CD14-positive monocyte (primary cell): ENCODE measurements around the gene CCNJL. TPM values are rescaled to one million over a fixed set of nuclear protein-coding genes. Genes with fewer than 3 reads are reported as not detected.
"Not testable (repeated sequence)": the region's sequence is repeated elsewhere in the genome, so short reads cannot be mapped to it uniquely, and the experiment has no call there.

ENCODE experiments used
- DNase-seq, 3 donors: peaks; one replicate each; pipeline ENCODE4 v3.0.0-alpha.2; 2011 to 2022
- H2AFZ ChIP-seq: 2 replicates; pipeline ENCODE4 v1.6.0; 2012; ENCODE audit warnings: mild to moderate bottlenecking, low read depth, low read length, inconsistent platforms; ENCODE audit not compliant: insufficient read depth, poor library complexity, severe bottlenecking
- H3K27ac ChIP-seq, 2 donors: 1 replicate in 1 of 2; 2 replicates in 1 of 2; pipeline ENCODE4 v1.5.1; 2012 to 2013; ENCODE audit warnings: low read length in 2 of 2, control low read depth in 1 of 2, inconsistent platforms in 1 of 2, low read depth in 1 of 2, mild to moderate bottlenecking in 1 of 2
- H3K27me3 ChIP-seq, 2 donors: one replicate each; pipeline versions ENCODE4 v1.6.0 to v1.6.1; 2011 to 2013; ENCODE audit warnings: low read length in 2 of 2; ENCODE audit not compliant: control insufficient read depth in 2 of 2, insufficient read depth in 2 of 2
- H3K36me3 ChIP-seq, 2 donors: replicated peaks in 1 of 2; 1 replicate in 1 of 2; 2 replicates in 1 of 2; pipeline versions ENCODE4 v1.5.1 to v1.6.1; 2012 to 2013; ENCODE audit warnings: low read length in 2 of 2, control low read depth in 1 of 2, inconsistent platforms in 1 of 2, mild to moderate bottlenecking in 1 of 2; ENCODE audit not compliant: insufficient read depth in 2 of 2, control insufficient read depth in 1 of 2
- H3K4me1 ChIP-seq, 2 donors: 1 replicate in 1 of 2; 2 replicates in 1 of 2; pipeline versions ENCODE4 v1.5.1 to v1.6.1; 2012 to 2013; ENCODE audit warnings: low read length in 2 of 2, control low read depth in 1 of 2, inconsistent platforms in 1 of 2, mild to moderate bottlenecking in 1 of 2, moderate library complexity in 1 of 2; ENCODE audit not compliant: insufficient read depth in 2 of 2, control insufficient read depth in 1 of 2
- H3K4me2 ChIP-seq: replicated peaks from 2 replicates; pipeline ENCODE3; 2012; ENCODE audit warnings: low read length, moderate library complexity, mild to moderate bottlenecking; ENCODE audit not compliant: poor library complexity, severe bottlenecking; ENCODE audit errors: extremely low read depth
- H3K4me3 ChIP-seq, 3 experiments: fragments of 200-600 bp in 1 of 3; sonication (generic) in 1 of 3; replicated peaks in 1 of 3; 1 replicate in 2 of 3; 2 replicates in 1 of 3; pipeline ENCODE4 v1.5.1; 2011 to 2013; ENCODE audit warnings: low read length in 3 of 3, mild to moderate bottlenecking in 3 of 3, control low read depth in 2 of 3, low read depth in 2 of 3, inconsistent platforms in 1 of 3, moderate library complexity in 1 of 3
- H3K79me2 ChIP-seq: 2 replicates; pipeline ENCODE4 v1.6.0; 2012; ENCODE audit warnings: mild to moderate bottlenecking, control low read depth, inconsistent platforms, low read length, moderate library complexity; ENCODE audit not compliant: insufficient read depth
- H3K9ac ChIP-seq: 2 replicates; pipeline ENCODE4 v1.6.0; 2017; ENCODE audit warnings: low read length, mild to moderate bottlenecking; ENCODE audit not compliant: insufficient read depth, poor library complexity, severe bottlenecking
- H3K9me3 ChIP-seq, 2 donors: replicated peaks in 1 of 2; 1 replicate in 1 of 2; 2 replicates in 1 of 2; pipeline versions ENCODE4 v1.5.1 to v1.6.1; 2012 to 2013; ENCODE audit warnings: low read length in 2 of 2, control low read depth in 1 of 2; ENCODE audit not compliant: control insufficient read depth in 1 of 2, insufficient read depth in 1 of 2
- H4K20me1 ChIP-seq: 2 replicates; pipeline ENCODE4 v1.6.0; 2012; ENCODE audit warnings: mild to moderate bottlenecking, low read length, control low read depth, moderate library complexity; ENCODE audit not compliant: insufficient read depth
- H3K27ac Mint-ChIP-seq, 7 donors: one replicate each; pipeline ENCODE4 v1.8.0; 2020; ENCODE audit warnings: mild to moderate bottlenecking in 7 of 7, mixed read lengths in 7 of 7, moderate library complexity in 6 of 7, inconsistent platforms in 2 of 7
- H3K27me3 Mint-ChIP-seq, 3 donors: one replicate each; pipeline ENCODE4 v1.8.0; 2021 to 2022; ENCODE audit warnings: low read depth in 3 of 3, mild to moderate bottlenecking in 3 of 3, mixed read lengths in 3 of 3, moderate library complexity in 3 of 3, inconsistent platforms in 1 of 3
- H3K36me3 Mint-ChIP-seq, 2 donors: one replicate each; pipeline ENCODE4 v1.8.0; 2020; ENCODE audit warnings: mixed read lengths in 2 of 2, inconsistent platforms in 1 of 2, mild to moderate bottlenecking in 1 of 2
- H3K4me1 Mint-ChIP-seq: one replicate; pipeline ENCODE4 v1.8.0; 2020; ENCODE audit warnings: mild to moderate bottlenecking, mixed read lengths
- H3K4me3 Mint-ChIP-seq, 2 donors: one replicate each; pipeline ENCODE4 v1.8.0; 2020; ENCODE audit warnings: mild to moderate bottlenecking in 2 of 2, mixed read lengths in 2 of 2, moderate library complexity in 1 of 2
- H3K9me3 Mint-ChIP-seq, 7 donors: one replicate each; pipeline ENCODE4 v1.8.0; 2020 to 2022; ENCODE audit warnings: mixed read lengths in 7 of 7, mild to moderate bottlenecking in 6 of 7, moderate library complexity in 6 of 7, inconsistent platforms in 2 of 7
- WGBS: methylation state at CpG from one replicate; pipeline ENCODE4 v1.1.5; 2013; ENCODE audit warnings: missing lambda C conversion rate; ENCODE audit not compliant: insufficient coverage; 5-methylcytosine and 5-hydroxymethylcytosine counted together
- intact Hi-C, 2 donors: fragments of 100-400 bp; cut with micrococcal nuclease; formaldehyde crosslinking; loops; one replicate each; pipeline versions ENCODE4 v1.15.0 to v1.15.1; 2023
- polyA plus RNA-seq, 3 donors: library from polyadenylated mRNA; depleted of rRNA in 1 of 3; unstranded in 2 of 3; stranded (reverse) in 1 of 3; fragments of 300-500 nt in 2 of 3; fragments of >200 nt in 1 of 3; fragmentation: Illumina TruSeq in 2 of 3; gene quantifications; 1 replicate in 2 of 3; 2 replicates in 1 of 3; pipeline ENCODE4 v1.2.3, GENCODE V29; 2012 to 2021
- TF ChIP-seq, protein P1 (sequence below): fragments of 200-600 bp; IDR thresholded peaks from one replicate; pipeline ENCODE4 v1.8.0; 2022; ENCODE audit warnings: antibody characterized with exemption, mild to moderate bottlenecking

CCNJL gene
- polyA plus RNA-seq, 3 donors = 0.03 TPM; not detected in 2

DNA sequence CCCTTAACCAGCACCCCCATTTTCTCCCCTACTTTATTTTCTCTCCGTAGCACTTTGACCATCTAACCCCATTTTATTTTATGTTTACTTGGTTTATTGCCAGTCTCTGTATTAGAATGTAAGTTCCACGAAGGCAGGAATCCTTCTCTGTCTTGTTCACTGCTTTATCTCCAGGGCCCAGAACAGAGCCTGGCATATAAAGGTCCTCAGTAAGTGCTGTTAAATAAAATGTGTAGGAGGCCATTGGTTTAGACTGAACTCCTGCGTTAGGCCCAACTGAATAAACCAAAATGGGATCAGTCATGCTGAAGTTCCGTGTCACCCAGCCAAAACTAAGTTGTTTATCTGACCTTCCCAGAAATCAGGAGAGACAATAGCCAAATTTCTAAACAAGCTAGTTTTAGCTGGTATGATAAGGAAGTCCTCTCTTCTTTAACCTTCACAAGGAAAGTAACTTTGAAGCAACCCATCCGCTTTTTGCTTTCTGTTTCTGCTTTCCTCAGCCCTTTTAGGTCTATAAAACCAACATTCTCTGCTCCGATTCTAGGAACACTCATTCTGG, 29.0 kb upstream of the CCNJL start:
- no peaks in the 10 kb centered on the region for H3K9me3 ChIP-seq
- DNase-seq = no peak
- Mint-ChIP-seq H3K27me3 (peaks cover 0 to 6% (median 4%) of the 10 kb centered on the region in 3 donors), H3K36me3 (no peaks in the 10 kb centered on the region), H3K27ac (no peak overlapping the region), H3K9me3 (peaks cover 0 to 3% (median 0%) of the 10 kb centered on the region in 7 donors), H3K4me3 (no peak overlapping the region), H3K4me1 (peaks cover 2% of the 10 kb centered on the region)
- intact Hi-C loops = loop anchor here in 1 of 2 donors (10.0 kb wide), 1 partner anchor 97 kb away; no protein-coding TSS in a partner anchor
- H3K4me2 ChIP-seq = no peak overlapping the region
- no peak overlapping the region for H3K9ac ChIP-seq
- no peak overlapping the region for H3K4me3 ChIP-seq
- TF ChIP-seq, protein P1, sequence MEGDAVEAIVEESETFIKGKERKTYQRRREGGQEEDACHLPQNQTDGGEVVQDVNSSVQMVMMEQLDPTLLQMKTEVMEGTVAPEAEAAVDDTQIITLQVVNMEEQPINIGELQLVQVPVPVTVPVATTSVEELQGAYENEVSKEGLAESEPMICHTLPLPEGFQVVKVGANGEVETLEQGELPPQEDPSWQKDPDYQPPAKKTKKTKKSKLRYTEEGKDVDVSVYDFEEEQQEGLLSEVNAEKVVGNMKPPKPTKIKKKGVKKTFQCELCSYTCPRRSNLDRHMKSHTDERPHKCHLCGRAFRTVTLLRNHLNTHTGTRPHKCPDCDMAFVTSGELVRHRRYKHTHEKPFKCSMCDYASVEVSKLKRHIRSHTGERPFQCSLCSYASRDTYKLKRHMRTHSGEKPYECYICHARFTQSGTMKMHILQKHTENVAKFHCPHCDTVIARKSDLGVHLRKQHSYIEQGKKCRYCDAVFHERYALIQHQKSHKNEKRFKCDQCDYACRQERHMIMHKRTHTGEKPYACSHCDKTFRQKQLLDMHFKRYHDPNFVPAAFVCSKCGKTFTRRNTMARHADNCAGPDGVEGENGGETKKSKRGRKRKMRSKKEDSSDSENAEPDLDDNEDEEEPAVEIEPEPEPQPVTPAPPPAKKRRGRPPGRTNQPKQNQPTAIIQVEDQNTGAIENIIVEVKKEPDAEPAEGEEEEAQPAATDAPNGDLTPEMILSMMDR = no peak
- H3K36me3 ChIP-seq = no peaks in the 10 kb centered on the region
- H4K20me1 ChIP-seq = no peaks in the 10 kb centered on the region
- H3K27me3 ChIP-seq = no peaks in the 10 kb centered on the region
- no peak overlapping the region for H3K27ac ChIP-seq
- no peaks in the 10 kb centered on the region for H3K79me2 ChIP-seq
- H3K4me1 ChIP-seq = no peaks in the 10 kb centered on the region
- no peak overlapping the region for H2AFZ ChIP-seq
- no CpG with 5 or more reads among the region's 6 CpGs for WGBS

DNA sequence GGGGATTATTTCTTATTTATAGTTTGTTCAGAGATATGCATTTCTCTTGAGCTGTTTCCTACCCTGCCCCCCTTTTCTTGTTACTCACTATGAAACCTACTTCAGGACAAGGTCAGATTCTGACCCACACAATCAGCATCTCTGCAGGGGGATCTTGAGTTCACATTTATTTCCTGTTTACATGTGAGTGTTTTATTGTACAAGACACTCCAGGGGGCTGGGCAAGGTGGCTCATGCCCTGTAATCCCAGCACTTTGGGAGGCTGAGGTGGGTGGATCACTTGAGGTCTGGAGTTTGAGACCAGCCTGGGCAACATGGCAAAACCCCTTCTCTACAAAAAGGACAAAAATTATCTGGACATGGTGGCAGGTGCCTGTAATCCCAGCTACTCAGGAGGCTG, 28.1 kb upstream of the CCNJL start:
- H3K79me2 ChIP-seq, H3K9ac ChIP-seq, H3K27me3 ChIP-seq, H3K4me1 Mint-ChIP-seq, DNase-seq, H3K4me3 Mint-ChIP-seq, H3K27me3 Mint-ChIP-seq, H3K4me1 ChIP-seq, H3K4me2 ChIP-seq, H3K9me3 ChIP-seq, H3K36me3 ChIP-seq, H3K27ac ChIP-seq, H3K4me3 ChIP-seq, H2AFZ ChIP-seq, H3K36me3 Mint-ChIP-seq, H3K9me3 Mint-ChIP-seq, H4K20me1 ChIP-seq, H3K27ac Mint-ChIP-seq: not testable (repeated sequence)
- intact Hi-C loops = loop anchor here in 1 of 2 donors (10.0 kb wide), 1 partner anchor 96 kb away; no protein-coding TSS in a partner anchor
